Endothelial cell of umbilical vein (primary cell): ENCODE results near the gene CMPK2. TPM values are rescaled to one million over a fixed set of nuclear protein-coding genes. Genes with fewer than 3 reads are reported as not detected.
"Not testable (repeated sequence)": the region's sequence is repeated elsewhere in the genome, so short reads cannot be mapped to it uniquely, and the experiment has no call there.

Experiments
- BruUV-seq: library from RNA; stranded (reverse); fragments of 400-500 nt; replicated peaks from 2 replicates; lab custom pipeline; 2021; lab: Mats Ljungman, UMichigan
- CTCF ChIA-PET: fragments of 300-600, 350-600 bp; sonication (Branson Sonifier 250); formaldehyde crosslinking; loops from one replicate; lab custom pipeline; 2021; ENCODE audit warnings: antibody characterized with exemption, inconsistent platforms; lab: Charles Lee
- POLR2A ChIA-PET: fragments of 300-600, 350-600 bp; sonication (Branson Sonifier 250); formaldehyde crosslinking; loops from one replicate; lab custom pipeline; 2021; ENCODE audit warnings: antibody characterized with exemption, inconsistent platforms; lab: Charles Lee
- DNase-seq: peaks from one replicate; pipeline ENCODE4 v3.0.0-alpha.2; 2011; ENCODE audit warnings: low read depth, low spot score
- FAIRE-seq: peaks from 2 replicates; lab custom pipeline; 2011; peaks lifted over from hg19 to GRCh38; lab: Jason Lieb, UNC
- H2AFZ ChIP-seq: 2 replicates; pipeline ENCODE4 v1.6.0; 2012; ENCODE audit warnings: low read depth, low read length, control low read depth, inconsistent platforms
- H3K27ac ChIP-seq: 2 replicates; pipeline ENCODE4 v1.5.1; 2011; ENCODE audit warnings: low read depth, mild to moderate bottlenecking, control low read depth, low read length, moderate library complexity; ENCODE audit not compliant: insufficient read depth
- H3K27me3 ChIP-seq, 2 experiments: 2 replicates each; pipeline versions ENCODE4 v1.6.0 to v1.6.1; 2011; ENCODE audit warnings: low read length in 2 of 2, mixed read lengths in 1 of 2; ENCODE audit not compliant: control insufficient read depth in 2 of 2, insufficient read depth in 2 of 2
- H3K36me3 ChIP-seq, 2 experiments: 2 replicates in 1 of 2; 3 replicates in 1 of 2; pipeline ENCODE4 v1.5.1; 2011; ENCODE audit warnings: low read length in 2 of 2, mild to moderate bottlenecking in 1 of 2, moderate library complexity in 1 of 2; ENCODE audit not compliant: control insufficient read depth in 2 of 2, insufficient read depth in 2 of 2; ENCODE audit errors: extremely low read depth in 1 of 2
- H3K4me1 ChIP-seq: 3 replicates; pipeline ENCODE4 v1.5.1; 2011; ENCODE audit warnings: mild to moderate bottlenecking, low read length; ENCODE audit not compliant: control insufficient read depth, insufficient read depth; ENCODE audit errors: extremely low read depth
- H3K4me2 ChIP-seq: 2 replicates; pipeline ENCODE4 v1.6.1; 2011; ENCODE audit warnings: low read length, control low read depth, mixed read lengths; ENCODE audit not compliant: insufficient read depth
- H3K4me3 ChIP-seq, 3 experiments: fragments of 200-600 bp in 1 of 3; sonication (generic), shearing (Covaris generic) in 1 of 3; replicated peaks in 1 of 3; 2 replicates each; pipeline ENCODE4 v1.5.1; 2011 to 2016; ENCODE audit warnings: control low read depth in 3 of 3, low read length in 3 of 3, mild to moderate bottlenecking in 2 of 3, inconsistent platforms in 1 of 3, low read depth in 1 of 3, moderate library complexity in 1 of 3; ENCODE audit not compliant: insufficient read depth in 1 of 3
- H3K79me2 ChIP-seq: 2 replicates; pipeline ENCODE4 v1.6.0; 2012; ENCODE audit warnings: low read length, inconsistent platforms; ENCODE audit not compliant: control insufficient read depth, insufficient read depth
- H3K9ac ChIP-seq: replicated peaks from 2 replicates; pipeline ENCODE3; 2011; ENCODE audit warnings: low read length, control low read depth; ENCODE audit not compliant: insufficient read depth; ENCODE audit errors: extremely low read depth
- H3K9me1 ChIP-seq: replicated peaks from 3 replicates; pipeline ENCODE4 v1.6.0; 2011; ENCODE audit warnings: mild to moderate bottlenecking, low read length; ENCODE audit not compliant: control insufficient read depth, insufficient read depth; ENCODE audit errors: extremely low read depth
- H3K9me3 ChIP-seq: replicated peaks from 2 replicates; pipeline ENCODE4 v1.5.1; 2012; ENCODE audit warnings: low read length, inconsistent platforms; ENCODE audit not compliant: control insufficient read depth, insufficient read depth
- H4K20me1 ChIP-seq: replicated peaks from 2 replicates; pipeline ENCODE3; 2011; ENCODE audit warnings: mild to moderate bottlenecking, low read length; ENCODE audit not compliant: control insufficient read depth, insufficient read depth; ENCODE audit errors: extremely low read depth
- CTCF ChIP-seq, 2 donors: IDR thresholded peaks; 1 replicate in 1 of 2; 2 replicates in 1 of 2; pipeline ENCODE4 v1.5.1; 2011; ENCODE audit warnings: low read length in 2 of 2, mild to moderate bottlenecking in 2 of 2, moderate library complexity in 2 of 2, control low read depth in 1 of 2, inconsistent platforms in 1 of 2, low read depth in 1 of 2; ENCODE audit not compliant: insufficient read depth in 1 of 2; ENCODE audit errors: extremely low read depth in 1 of 2
- EZH2 ChIP-seq: IDR thresholded peaks from 2 replicates; pipeline ENCODE4 v1.6.1; 2012; ENCODE audit warnings: borderline replicate concordance, low read depth, mild to moderate bottlenecking, moderate library complexity, low read length, inconsistent platforms; ENCODE audit not compliant: severe bottlenecking
- JUN ChIP-seq: IDR thresholded peaks from 2 replicates; pipeline ENCODE4 v1.6.1; 2011; ENCODE audit warnings: borderline replicate concordance, low read depth; ENCODE audit not compliant: insufficient read length, insufficient read depth
- POLR2A ChIP-seq: IDR thresholded peaks from 2 replicates; pipeline ENCODE4 v1.6.1; 2012; ENCODE audit warnings: low read depth, mild to moderate bottlenecking, control low read depth, low read length
- POLR2AphosphoS5 ChIP-seq: IDR thresholded peaks from 2 replicates; pipeline ENCODE4 v1.6.1; 2012; ENCODE audit warnings: low read depth, mild to moderate bottlenecking, control low read depth, low read length, moderate library complexity; ENCODE audit not compliant: insufficient read depth
- dilution Hi-C: fragments of 300-500 bp; cut with MboI; formaldehyde crosslinking; loops from one replicate; pipeline ENCODE4 v1.15.0; 2019; ENCODE audit warnings: low sequenced_read_pairs; ENCODE audit not compliant: extremely low pct_ligation_motif_present
- intact Hi-C: fragments of 100-400 bp; cut with micrococcal nuclease; formaldehyde crosslinking; loops from one replicate; pipeline ENCODE4 v1.10.0; 2022
- polyA plus RNA-seq, 4 experiments: library from polyadenylated mRNA; depleted of rRNA in 3 of 4; stranded (reverse) in 3 of 4; unstranded in 1 of 4; fragments of >200 nt; gene quantifications; 2 replicates each; pipeline versions ENCODE4 v1.2.1 to v1.2.3, GENCODE V29; 2011 to 2012; ENCODE audit warnings: missing spikeins in 1 of 4
- total RNA-seq: library from RNA; stranded (reverse); gene quantifications from 2 replicates; pipeline ENCODE4 v1.2.3, GENCODE V29; 2021

CMPK2 gene
- total and polyA plus RNA-seq, 2 donors (not counting 3 experiments of a cell fraction or from before 2014, with no cell fraction given) = 0.15 to 0.69 TPM

GRCh38 chr2:6905668-6906067 is 40.0 kb upstream of the CMPK2 start:
- H3K4me3 ChIP-seq = no peak overlapping the region
- H3K27me3 ChIP-seq = peaks cover 3 to 6% of the 10 kb centered on the region in 2 experiments
- CTCF ChIA-PET = interaction anchor here (0.6 to 1.6 kb wide), 6 partner anchors 9 to 139 kb away, joined by 3 to 8 read pairs (median 3); no protein-coding TSS in a partner anchor
- H3K36me3 ChIP-seq = no peaks in the 10 kb centered on the region
- no peak overlapping the region for H3K27ac ChIP-seq
- no peak overlapping the region for H2AFZ ChIP-seq
- no peaks in the 10 kb centered on the region for H3K9me1 ChIP-seq
- no peak for TF ChIP-seq CTCF (IDR thresholded peaks at IDR 0.05; ENCODE audit: extremely low read depth in 1 of 2, insufficient read depth in 1 of 2, low read depth in 1 of 2, low read length in 2 of 2)
- TF ChIP-seq JUN = no peak
- TF ChIP-seq POLR2A = no peak
- TF ChIP-seq EZH2 = no peak
- no peak for TF ChIP-seq POLR2AphosphoS5
- H3K4me2 ChIP-seq = no peak overlapping the region
- dilution Hi-C loops = no loop called here
- POLR2A ChIA-PET = no interaction called here
- H3K9me3 ChIP-seq = no peaks in the 10 kb centered on the region
- no peaks in the 10 kb centered on the region for H3K79me2 ChIP-seq
- no peaks in the 10 kb centered on the region for H4K20me1 ChIP-seq
- no peak for FAIRE-seq
- no TSS peak for BruUV-seq
- intact Hi-C loops = no loop called here
- no peaks in the 10 kb centered on the region for H3K4me1 ChIP-seq
- no peak for DNase-seq
- no peak overlapping the region for H3K9ac ChIP-seq

- H3K27me3 ChIP-seq, POLR2A ChIA-PET, intact Hi-C loops, BruUV-seq, dilution Hi-C loops, H3K4me3 ChIP-seq, H3K27ac ChIP-seq, DNase-seq, H3K4me2 ChIP-seq, H3K9me3 ChIP-seq, H3K9me1 ChIP-seq, FAIRE-seq, H3K9ac ChIP-seq, H2AFZ ChIP-seq, H3K4me1 ChIP-seq, H3K79me2 ChIP-seq, H4K20me1 ChIP-seq, H3K36me3 ChIP-seq: not testable (repeated sequence)
- CTCF ChIA-PET = interaction anchor here (0.9 kb wide), 1 partner anchor 12 kb away, joined by 3 read pairs; no protein-coding TSS in a partner anchor
These were observed 36.9 kb upstream of the CMPK2 start for GRCh38 chr2:6902581-6902980.
